CD4-positive, CD25-positive, alpha-beta regulatory T cell (primary cell): ENCODE results near the gene LHX2. TPM values are rescaled to one million over a fixed set of nuclear protein-coding genes. Genes with fewer than 3 reads are reported as not detected.
A peak's percentile ranks its signal among the peaks of the same experiment; 100 is the strongest.

ENCODE experiments used
- ATAC-seq, 2 donors: fragments of 150-1000 bp; cut with Tn5 transposase; one replicate each; pipeline ENCODE4 v1.10.0; 2021; ENCODE audit warnings: low read depth in 2 of 2, moderate number of reproducible peaks in 2 of 2, moderate library complexity in 1 of 2
- DNase-seq, 3 donors: peaks; one replicate each; pipeline versions ENCODE4 v3.0.0 to v3.0.0-alpha.2; 2012 to 2022; ENCODE audit warnings: mixed read lengths in 1 of 3
- H3K27ac ChIP-seq: one replicate; pipeline ENCODE4 v1.7.0; 2013; ENCODE audit warnings: mild to moderate bottlenecking, low read length; ENCODE audit not compliant: insufficient read depth, poor library complexity, severe bottlenecking
- H3K27me3 ChIP-seq: one replicate; pipeline ENCODE4 v1.7.0; 2013; ENCODE audit warnings: low read length; ENCODE audit not compliant: control insufficient read depth, insufficient read depth
- H3K36me3 ChIP-seq: one replicate; pipeline ENCODE4 v1.7.0; 2013; ENCODE audit warnings: mild to moderate bottlenecking, low read length, moderate library complexity; ENCODE audit not compliant: control insufficient read depth, insufficient read depth
- H3K4me1 ChIP-seq: 2 replicates; pipeline ENCODE4 v1.7.0; 2013; ENCODE audit warnings: mild to moderate bottlenecking, low read length; ENCODE audit not compliant: insufficient read depth, control insufficient read depth, poor library complexity, severe bottlenecking
- H3K4me3 ChIP-seq: one replicate; pipeline ENCODE4 v1.7.0; 2013; ENCODE audit warnings: low read depth, mild to moderate bottlenecking, low read length, moderate library complexity
- H3K9me3 ChIP-seq, 2 experiments: 1 replicate in 1 of 2; 2 replicates in 1 of 2; pipeline ENCODE4 v1.7.0; 2013; ENCODE audit warnings: low read length in 2 of 2, mild to moderate bottlenecking in 1 of 2, moderate library complexity in 1 of 2; ENCODE audit not compliant: control insufficient read depth in 2 of 2
- H3K27ac Mint-ChIP-seq, 3 donors: one replicate each; pipeline ENCODE4 v1.8.0; 2020 to 2022; ENCODE audit warnings: mild to moderate bottlenecking in 3 of 3, mixed read lengths in 3 of 3, moderate library complexity in 2 of 3
- H3K27me3 Mint-ChIP-seq: one replicate; pipeline ENCODE4 v1.8.0; 2022; ENCODE audit warnings: mild to moderate bottlenecking, mixed read lengths
- H3K36me3 Mint-ChIP-seq: one replicate; pipeline ENCODE4 v1.8.0; 2020; ENCODE audit warnings: mixed read lengths
- H3K4me1 Mint-ChIP-seq, 4 donors: one replicate each; pipeline ENCODE4 v1.8.0; 2020 to 2022; ENCODE audit warnings: mixed read lengths in 4 of 4, mild to moderate bottlenecking in 1 of 4
- H3K4me3 Mint-ChIP-seq, 4 donors: one replicate each; pipeline ENCODE4 v1.8.0; 2020 to 2022; ENCODE audit warnings: mild to moderate bottlenecking in 4 of 4, mixed read lengths in 4 of 4, moderate library complexity in 3 of 4
- H3K9me3 Mint-ChIP-seq, 7 donors: one replicate each; pipeline ENCODE4 v1.8.0; 2020 to 2022; ENCODE audit warnings: mixed read lengths in 7 of 7, mild to moderate bottlenecking in 3 of 7, moderate library complexity in 2 of 7
- polyA plus RNA-seq, 4 donors: library from polyadenylated mRNA; unstranded; fragments of 300-500 nt; fragmentation: Illumina TruSeq; gene quantifications; one replicate each; pipeline ENCODE4 v1.2.3, GENCODE V29; 2021
- total RNA-seq: library from RNA; stranded (reverse); gene quantifications from one replicate; pipeline ENCODE4 v1.2.3, GENCODE V29; 2022

Gene LHX2
- total and polyA plus RNA-seq, 5 donors from 2014 or later, result not detected

DNA sequence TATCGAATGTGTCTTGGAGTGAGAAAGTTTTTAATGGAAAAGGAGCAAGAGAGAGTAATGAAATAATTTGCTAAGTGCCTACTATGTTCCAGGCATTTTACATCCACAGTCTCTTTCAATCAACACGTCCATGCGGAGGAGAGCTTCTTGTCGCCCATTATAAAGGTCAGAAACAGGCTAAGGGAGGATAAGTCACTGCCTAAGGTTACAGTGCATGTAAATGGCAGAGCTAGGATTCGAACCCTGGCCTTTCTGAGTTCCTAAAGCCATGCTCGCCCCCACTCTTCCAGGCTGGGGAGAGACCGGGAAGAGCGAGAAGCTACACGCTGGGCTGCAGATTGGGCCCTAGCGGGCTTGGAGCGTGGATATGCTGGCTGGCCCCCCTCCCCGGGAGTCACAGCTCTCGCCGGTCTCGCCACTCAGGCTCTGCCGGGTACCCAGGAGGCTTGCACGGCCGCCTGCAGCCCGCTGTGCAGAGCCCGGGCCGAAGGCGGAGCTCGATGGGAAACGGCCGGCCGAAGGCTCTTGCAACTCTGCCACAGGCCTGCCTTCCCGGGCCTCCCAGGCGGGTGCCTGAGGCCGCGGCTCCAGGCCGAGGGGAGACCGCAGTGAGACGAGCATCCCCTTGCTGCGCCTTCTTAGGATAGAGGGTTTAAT, 775 bp upstream of the LHX2 start:
- Mint-ChIP-seq H3K27ac (no peak overlapping the region), H3K9me3 (peaks cover 0 to 5% (median 0%) of the 10 kb centered on the region in 7 donors)

DNA sequence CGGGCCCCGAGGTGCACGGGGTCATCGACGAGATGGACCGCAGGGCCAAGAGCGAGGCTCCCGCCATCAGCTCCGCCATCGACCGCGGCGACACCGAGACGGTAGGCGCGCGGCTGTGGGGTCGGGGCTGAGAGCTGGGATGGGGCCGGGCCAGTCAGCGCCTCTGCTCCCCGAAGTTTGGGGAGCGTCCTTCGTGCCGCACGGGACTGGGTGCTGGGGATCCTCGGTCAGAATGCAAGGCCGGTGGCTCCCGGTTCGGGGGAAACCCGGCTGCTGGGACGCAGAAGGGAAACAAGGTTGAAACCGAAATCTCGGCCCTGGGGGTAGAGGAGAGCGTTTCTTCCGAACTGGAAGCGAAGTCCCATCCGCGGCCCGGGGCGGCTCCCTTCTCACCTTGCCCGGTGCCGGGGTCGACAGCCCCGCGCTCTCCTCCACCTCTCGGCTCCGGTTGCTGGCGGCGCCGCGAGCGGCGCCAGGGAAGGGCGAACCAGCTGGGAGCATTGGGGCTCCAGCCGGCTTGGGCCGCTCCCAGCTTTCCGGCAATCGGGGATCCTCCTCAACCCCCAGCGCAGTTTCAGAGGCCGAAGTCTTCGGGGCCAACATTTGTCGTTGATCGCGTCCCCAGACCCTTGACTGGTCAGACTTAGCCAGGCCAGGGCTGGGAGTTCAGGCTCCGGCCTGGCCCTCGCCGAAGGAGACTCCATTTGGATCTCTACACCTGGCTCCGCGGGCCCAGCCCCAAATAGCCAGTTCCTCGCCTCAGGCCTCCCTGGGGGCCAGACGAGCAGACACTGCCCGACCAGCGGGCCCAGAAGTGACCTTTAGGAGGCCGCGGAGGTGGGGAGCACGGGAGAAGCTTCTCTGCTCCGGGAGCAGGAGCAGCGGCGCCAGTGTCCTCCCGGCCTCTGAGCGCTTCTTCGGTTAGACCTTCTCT, 1.1 kb downstream of the LHX2 start:
- Mint-ChIP-seq H3K27ac (no peak overlapping the region), H3K9me3 (peaks cover 0 to 5% (median 0%) of the 10 kb centered on the region in 7 donors), H3K27me3 (peaks cover 69% of the 10 kb centered on the region), H3K36me3 (no peaks in the 10 kb centered on the region), H3K4me3 (peak overlapping the region in 2 of 4 donors; percentile 22 to 43), H3K4me1 (peaks cover 6 to 52% (median 26%) of the 10 kb centered on the region in 4 donors)
- Histone ChIP-seq H3K36me3 (no peaks in the 10 kb centered on the region), H3K4me3 (no peak overlapping the region), H3K27me3 (peaks cover 24% of the 10 kb centered on the region), H3K27ac (no peak overlapping the region), H3K9me3 (no peaks in the 10 kb centered on the region), H3K4me1 (peaks cover 43% of the 10 kb centered on the region)
- no peak for DNase-seq
- ATAC-seq, result no peak

More for the DNA sequence above, 775 bp upstream of the LHX2 start:
- Histone ChIP-seq H3K4me3 (no peak overlapping the region), H3K36me3 (no peaks in the 10 kb centered on the region), H3K9me3 (no peaks in the 10 kb centered on the region), H3K27ac (no peak overlapping the region), H3K4me1 (peaks cover 31% of the 10 kb centered on the region), H3K27me3 (peaks cover 36% of the 10 kb centered on the region)
- ATAC-seq (no peak), DNase-seq (no peak)
- peak overlapping the region in 2 of 4 donors; percentile 3 to 50 for H3K4me3 Mint-ChIP-seq
- peaks cover 73% of the 10 kb centered on the region for H3K27me3 Mint-ChIP-seq
- H3K36me3 Mint-ChIP-seq, result no peaks in the 10 kb centered on the region
- peaks cover 0 to 41% (median 16%) of the 10 kb centered on the region in 4 donors for H3K4me1 Mint-ChIP-seq

DNA sequence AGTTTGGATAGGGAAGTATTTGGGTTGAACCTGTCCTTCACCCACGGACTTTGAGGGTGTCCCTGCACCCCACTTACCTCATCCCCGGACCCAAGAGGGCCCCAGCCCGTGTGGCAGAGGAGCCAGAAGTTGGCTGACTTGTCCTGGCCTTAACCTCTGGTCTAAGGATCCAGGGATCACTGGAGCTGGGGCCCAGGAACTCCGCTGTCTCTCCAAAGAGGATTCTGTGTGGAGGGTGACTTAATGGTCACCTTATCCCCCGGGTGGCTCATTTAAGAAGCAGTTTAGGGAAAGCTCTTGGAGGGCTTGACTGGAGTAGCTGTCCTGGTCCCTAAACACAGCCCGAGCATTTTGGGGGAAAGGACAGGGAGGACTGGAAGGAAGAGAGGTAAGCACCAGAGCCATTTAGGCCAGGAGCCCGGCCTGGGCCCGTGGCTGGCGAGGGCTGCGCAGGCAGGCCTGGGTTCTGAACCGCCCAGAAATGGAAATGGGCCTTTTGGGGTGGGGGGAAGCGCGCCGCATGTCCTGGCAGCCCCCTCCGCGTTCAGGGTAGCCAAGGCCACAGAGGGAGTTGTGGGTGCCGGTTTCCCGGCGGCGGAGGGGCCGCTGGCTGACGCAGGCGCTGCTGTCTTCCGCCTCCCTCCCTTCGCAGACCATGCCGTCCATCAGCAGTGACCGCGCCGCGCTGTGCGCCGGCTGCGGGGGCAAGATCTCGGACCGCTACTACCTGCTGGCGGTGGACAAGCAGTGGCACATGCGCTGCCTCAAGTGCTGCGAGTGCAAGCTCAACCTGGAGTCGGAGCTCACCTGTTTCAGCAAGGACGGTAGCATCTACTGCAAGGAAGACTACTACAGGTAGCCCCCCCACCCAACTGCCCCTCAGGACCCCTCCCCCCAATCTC, 2.0 kb downstream of the LHX2 start:
- Histone ChIP-seq H3K9me3 (no peaks in the 10 kb centered on the region), H3K4me1 (peaks cover 44% of the 10 kb centered on the region), H3K4me3 (no peak overlapping the region), H3K36me3 (no peaks in the 10 kb centered on the region), H3K27me3 (peaks cover 19% of the 10 kb centered on the region), H3K27ac (no peak overlapping the region)
- Mint-ChIP-seq H3K4me1 (peaks cover 6 to 50% (median 21%) of the 10 kb centered on the region in 4 donors), H3K27ac (no peak overlapping the region), H3K36me3 (no peaks in the 10 kb centered on the region), H3K27me3 (peaks cover 67% of the 10 kb centered on the region), H3K4me3 (peak overlapping the region in 2 of 4 donors; percentile 29 to 43), H3K9me3 (peaks cover 0 to 5% (median 0%) of the 10 kb centered on the region in 7 donors)
- DNase-seq, result no peak
- no peak for ATAC-seq

DNA sequence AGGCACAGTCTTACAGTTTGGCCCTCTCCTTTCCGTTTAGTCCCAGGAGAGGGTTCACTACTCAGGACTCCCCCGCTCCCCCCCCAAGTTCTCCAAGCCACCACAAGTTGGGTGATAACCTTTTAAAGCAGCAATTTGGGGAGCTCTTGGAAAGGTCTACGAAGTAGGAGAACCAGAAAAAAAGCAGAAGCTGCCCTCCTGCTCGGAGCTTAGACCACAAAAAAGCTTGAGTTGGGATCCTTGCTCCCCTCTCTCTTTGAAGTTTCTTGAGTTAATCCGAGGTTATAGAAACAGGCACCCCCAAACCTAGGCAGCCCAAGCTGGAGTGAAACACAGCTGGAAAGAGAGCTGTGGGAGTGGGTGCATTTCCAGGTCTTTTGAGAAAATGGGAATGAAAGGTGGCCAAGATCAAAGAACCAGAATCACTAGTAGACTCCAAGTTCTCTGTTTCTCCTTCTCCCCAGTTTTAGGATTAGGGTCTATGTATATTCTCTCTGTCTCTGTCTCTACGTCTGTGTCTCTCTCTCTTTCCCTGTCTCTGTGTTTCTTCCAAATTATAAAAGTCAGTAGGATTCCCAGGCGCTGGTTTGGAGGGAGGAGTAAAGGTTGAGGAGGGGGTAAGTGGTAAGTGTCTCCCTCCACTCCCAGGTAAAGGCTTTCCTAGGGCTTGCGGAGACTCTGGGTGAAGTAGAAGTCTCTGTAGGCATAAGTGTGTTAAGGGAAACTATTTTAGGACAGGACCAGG, 2.8 kb downstream of the LHX2 start:
- H3K9me3 Mint-ChIP-seq, result peaks cover 0 to 5% (median 0%) of the 10 kb centered on the region in 7 donors
- peak overlapping the region in 2 of 4 donors; percentile 29 to 62 for H3K4me3 Mint-ChIP-seq
- Histone ChIP-seq H3K36me3 (no peaks in the 10 kb centered on the region), H3K9me3 (no peaks in the 10 kb centered on the region), H3K4me3 (no peak overlapping the region), H3K4me1 (peaks cover 40% of the 10 kb centered on the region), H3K27me3 (peaks cover 24% of the 10 kb centered on the region), H3K27ac (no peak overlapping the region)
- no peak overlapping the region for H3K27ac Mint-ChIP-seq
- no peak for ATAC-seq
- H3K27me3 Mint-ChIP-seq, result peaks cover 70% of the 10 kb centered on the region
- H3K36me3 Mint-ChIP-seq, result no peaks in the 10 kb centered on the region
- peaks cover 6 to 50% (median 19%) of the 10 kb centered on the region in 4 donors for H3K4me1 Mint-ChIP-seq
- DNase-seq, result no peak

DNA sequence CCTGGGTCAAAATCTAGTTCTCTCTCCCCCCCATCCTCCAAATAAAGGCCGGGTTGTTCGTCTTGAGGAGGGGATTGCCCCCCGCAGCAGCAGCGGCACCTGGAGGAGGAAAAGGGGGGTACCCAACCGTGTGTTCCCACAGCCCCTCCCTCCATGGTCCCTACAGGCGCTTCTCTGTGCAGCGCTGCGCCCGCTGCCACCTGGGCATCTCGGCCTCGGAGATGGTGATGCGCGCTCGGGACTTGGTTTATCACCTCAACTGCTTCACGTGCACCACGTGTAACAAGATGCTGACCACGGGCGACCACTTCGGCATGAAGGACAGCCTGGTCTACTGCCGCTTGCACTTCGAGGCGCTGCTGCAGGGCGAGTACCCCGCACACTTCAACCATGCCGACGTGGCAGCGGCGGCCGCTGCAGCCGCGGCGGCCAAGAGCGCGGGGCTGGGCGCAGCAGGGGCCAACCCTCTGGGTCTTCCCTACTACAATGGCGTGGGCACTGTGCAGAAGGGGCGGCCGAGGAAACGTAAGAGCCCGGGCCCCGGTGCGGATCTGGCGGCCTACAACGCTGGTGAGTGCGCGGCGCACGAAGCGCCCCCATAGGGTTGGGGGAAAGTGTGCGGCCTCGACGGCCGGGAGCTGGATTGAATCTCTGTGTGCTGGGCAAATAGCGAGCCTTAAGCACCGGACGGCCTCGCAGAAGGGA, 3.5 kb downstream of the LHX2 start:
- peaks cover 0 to 5% (median 0%) of the 10 kb centered on the region in 7 donors for H3K9me3 Mint-ChIP-seq
- no peak for DNase-seq
- no peak overlapping the region for H3K27ac ChIP-seq
- no peaks in the 10 kb centered on the region for H3K36me3 Mint-ChIP-seq
- H3K36me3 ChIP-seq, result no peaks in the 10 kb centered on the region
- H3K27me3 ChIP-seq, result peaks cover 22% of the 10 kb centered on the region
- H3K9me3 ChIP-seq, result no peaks in the 10 kb centered on the region
- H3K4me3 Mint-ChIP-seq, result peak overlapping the region in 1 of 4 donors; percentile 62
- peaks cover 40% of the 10 kb centered on the region for H3K4me1 ChIP-seq
- H3K27ac Mint-ChIP-seq, result no peak overlapping the region
- no peak overlapping the region for H3K4me3 ChIP-seq
- peaks cover 6 to 46% (median 19%) of the 10 kb centered on the region in 4 donors for H3K4me1 Mint-ChIP-seq
- peaks cover 70% of the 10 kb centered on the region for H3K27me3 Mint-ChIP-seq
- ATAC-seq, result no peak

DNA sequence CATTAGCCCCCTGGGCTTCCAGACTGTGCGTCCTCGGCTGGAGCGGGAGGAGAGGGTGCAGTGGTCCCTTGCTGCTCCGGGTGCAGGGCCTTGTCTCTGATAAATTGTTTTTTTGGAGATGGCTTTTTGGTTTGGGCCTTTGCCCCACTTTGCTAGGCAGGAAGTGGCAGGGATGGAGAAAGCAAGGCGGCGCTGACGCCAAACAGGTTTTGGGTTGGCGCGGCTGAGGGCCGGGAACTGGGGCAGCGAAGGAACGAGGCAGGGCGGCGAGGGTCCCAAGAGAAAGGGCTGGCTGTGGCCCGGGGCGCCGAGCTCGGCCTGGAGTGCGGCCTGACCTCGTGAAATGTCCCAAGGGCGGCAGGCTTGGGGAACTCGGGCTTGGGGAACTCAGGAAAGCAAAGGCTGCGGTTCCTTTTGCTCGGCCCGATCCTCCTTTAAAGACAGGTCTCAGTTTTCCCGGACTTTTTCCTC, 4.1 kb downstream of the LHX2 start:
- Histone ChIP-seq H3K27me3 (peaks cover 24% of the 10 kb centered on the region), H3K9me3 (no peaks in the 10 kb centered on the region), H3K27ac (no peak overlapping the region), H3K36me3 (no peaks in the 10 kb centered on the region), H3K4me1 (peaks cover 40% of the 10 kb centered on the region), H3K4me3 (no peak overlapping the region)
- peak overlapping the region in 1 of 4 donors; percentile 46 for H3K4me3 Mint-ChIP-seq
- peaks cover 0 to 3% (median 0%) of the 10 kb centered on the region in 7 donors for H3K9me3 Mint-ChIP-seq
- no peaks in the 10 kb centered on the region for H3K36me3 Mint-ChIP-seq
- H3K4me1 Mint-ChIP-seq, result peaks cover 6 to 42% (median 19%) of the 10 kb centered on the region in 4 donors
- DNase-seq, result no peak
- peaks cover 70% of the 10 kb centered on the region for H3K27me3 Mint-ChIP-seq
- no peak overlapping the region for H3K27ac Mint-ChIP-seq
- ATAC-seq, result no peak
